GM23338 (cell line): ENCODE measurements around the gene BARD1. TPM values are rescaled to one million over a fixed set of nuclear protein-coding genes. Genes with fewer than 3 reads are reported as not detected.

Source experiments
- ATAC-seq: fragments of 200-7000 bp; cut with Tn5 transposase; 3 replicates; pipeline ENCODE4 v1.9.1; 2020
- DNase-seq: peaks from one replicate; pipeline ENCODE4 v3.0.0-alpha.2; 2015; ENCODE audit warnings: low spot score
- H2AFZ ChIP-seq: fragments of 200-600 bp; sonication (generic); 2 replicates; pipeline ENCODE4 v1.8.0; 2016; ENCODE audit warnings: antibody characterized with exemption, mild to moderate bottlenecking, moderate library complexity
- H3F3A ChIP-seq: fragments of 200-600 bp; sonication (generic); replicated peaks from 2 replicates; pipeline ENCODE4 v1.8.0; 2017; ENCODE audit warnings: antibody characterized with exemption, mixed run types, low read depth
- H3K27ac ChIP-seq: fragments of 200-600 bp; sonication (generic); 2 replicates; pipeline ENCODE4 v1.6.1; 2016; ENCODE audit warnings: low read depth
- H3K27me3 ChIP-seq: fragments of 200-600 bp; sonication (generic); 2 replicates; pipeline ENCODE4 v1.8.0; 2016; ENCODE audit warnings: mild to moderate bottlenecking, mixed run types, moderate library complexity; ENCODE audit not compliant: insufficient read depth
- H3K36me3 ChIP-seq: fragments of 200-600 bp; sonication (generic); 2 replicates; pipeline ENCODE4 v1.8.0; 2016; ENCODE audit warnings: mild to moderate bottlenecking; ENCODE audit not compliant: insufficient read depth
- H3K4me1 ChIP-seq: fragments of 200-600 bp; sonication (generic); 2 replicates; pipeline ENCODE4 v1.8.0; 2016; ENCODE audit warnings: mild to moderate bottlenecking, moderate library complexity; ENCODE audit not compliant: insufficient read depth
- H3K4me2 ChIP-seq: fragments of 200-600 bp; sonication (generic); 2 replicates; pipeline ENCODE4 v1.7.1; 2017; ENCODE audit warnings: mixed run types
- H3K4me3 ChIP-seq: fragments of 200-600 bp; sonication (generic); 2 replicates; pipeline ENCODE4 v1.6.1; 2016; ENCODE audit warnings: mixed run types
- H3K79me2 ChIP-seq: fragments of 200-600 bp; sonication (generic); replicated peaks from 2 replicates; pipeline ENCODE4 v1.8.0; 2017; ENCODE audit warnings: mild to moderate bottlenecking; ENCODE audit not compliant: insufficient read depth
- H3K9me2 ChIP-seq: fragments of 200-600 bp; sonication (generic); 2 replicates; pipeline ENCODE4 v1.8.0; 2017; ENCODE audit not compliant: insufficient read depth
- H4K20me1 ChIP-seq: fragments of 200-600 bp; sonication (generic); replicated peaks from 2 replicates; pipeline ENCODE4 v1.8.0; 2017; ENCODE audit warnings: mild to moderate bottlenecking; ENCODE audit not compliant: insufficient read depth
- H3K27ac Mint-ChIP-seq: 2 replicates; pipeline ENCODE4 v1.8.0; 2020; ENCODE audit warnings: inconsistent platforms, mild to moderate bottlenecking, moderate library complexity, mixed read lengths
- H3K27me3 Mint-ChIP-seq: 3 replicates; pipeline ENCODE4 v1.8.0; 2022; ENCODE audit warnings: low read depth, mild to moderate bottlenecking, moderate library complexity, mixed read lengths, inconsistent platforms; ENCODE audit not compliant: insufficient read depth, poor library complexity
- H3K36me3 Mint-ChIP-seq: 3 replicates; pipeline ENCODE4 v1.8.0; 2021; ENCODE audit warnings: low read depth, mild to moderate bottlenecking, inconsistent platforms, moderate library complexity, mixed read lengths
- H3K4me1 Mint-ChIP-seq: 3 replicates; pipeline ENCODE4 v1.8.0; 2020; ENCODE audit warnings: mild to moderate bottlenecking, inconsistent platforms, mixed read lengths
- H3K4me3 Mint-ChIP-seq: 3 replicates; pipeline ENCODE4 v1.8.0; 2021; ENCODE audit warnings: moderate library complexity, mild to moderate bottlenecking, inconsistent platforms, mixed read lengths
- H3K9me3 Mint-ChIP-seq: 3 replicates; pipeline ENCODE4 v1.8.0; 2020; ENCODE audit warnings: moderate library complexity, mild to moderate bottlenecking, inconsistent platforms, mixed read lengths
- CREB1 ChIP-seq: fragments of 250-450 bp; sonication (Bioruptor Pico); IDR thresholded peaks from 2 replicates; pipeline ENCODE4 v1.5.0; 2020; ENCODE audit warnings: low read depth, mild to moderate bottlenecking, moderate library complexity
- EZH2phosphoT487 ChIP-seq: fragments of 200-600 bp; sonication (generic); IDR thresholded peaks from one replicate; pipeline ENCODE4 v1.8.1; 2018; ENCODE audit warnings: antibody characterized with exemption; ENCODE audit not compliant: unreplicated experiment
- POLR2AphosphoS5 ChIP-seq: IDR thresholded peaks from 2 replicates; pipeline ENCODE4 v1.6.1; 2016; ENCODE audit warnings: antibody characterized with exemption, low read depth
- STAT1 ChIP-seq: IDR thresholded peaks from one replicate; pipeline ENCODE4 v1.6.1; 2016; ENCODE audit warnings: antibody characterized with exemption; ENCODE audit not compliant: unreplicated experiment
- ZNF114 ChIP-seq: fragments of 250-450 bp; sonication (Bioruptor Pico); IDR thresholded peaks from 2 replicates; pipeline ENCODE4 v1.5.0; 2020; ENCODE audit warnings: mild to moderate bottlenecking, moderate library complexity
- ZNF462 ChIP-seq: fragments of 250-450 bp; sonication (Bioruptor Pico); IDR thresholded peaks from 2 replicates; pipeline ENCODE4 v1.5.0; 2020; ENCODE audit warnings: mild to moderate bottlenecking, moderate library complexity
- polyA plus RNA-seq: library from polyadenylated mRNA; unstranded; fragments of >200 nt; fragmentation: Nextera tagmentation; extraction: Ambion mirVana; gene quantifications from 2 replicates; pipeline ENCODE4 v1.2.1, GENCODE V29; 2016
- total RNA-seq: library from RNA; depleted of rRNA; stranded (reverse); fragments of >200 nt; shearing (Covaris generic); gene quantifications from 2 replicates; pipeline ENCODE4 v1.2.3, GENCODE V29; 2014
- TF ChIP-seq, protein P1 (sequence below), 2 experiments: fragments of 200-600 bp in 1 of 2; sonication (generic) in 1 of 2; conservative IDR thresholded peaks; 2 replicates each; pipeline versions ENCODE4 v1.5.1 to v1.6.1; 2016 to 2017; ENCODE audit warnings: antibody characterized with exemption in 2 of 2, low read depth in 2 of 2, mild to moderate bottlenecking in 2 of 2, moderate library complexity in 1 of 2

Gene BARD1
- total and polyA plus RNA-seq, 2 experiments from 2014 or later, result 33.9 to 61.0 TPM

GRCh38 chr2:214715025-214715424, 94.5 kb downstream of the BARD1 start (continued):
- TF ChIP-seq ZNF462 (no peak), ZNF114 (CRISPR knock-in tag) (no peak)
- TF ChIP-seq, protein P1, sequence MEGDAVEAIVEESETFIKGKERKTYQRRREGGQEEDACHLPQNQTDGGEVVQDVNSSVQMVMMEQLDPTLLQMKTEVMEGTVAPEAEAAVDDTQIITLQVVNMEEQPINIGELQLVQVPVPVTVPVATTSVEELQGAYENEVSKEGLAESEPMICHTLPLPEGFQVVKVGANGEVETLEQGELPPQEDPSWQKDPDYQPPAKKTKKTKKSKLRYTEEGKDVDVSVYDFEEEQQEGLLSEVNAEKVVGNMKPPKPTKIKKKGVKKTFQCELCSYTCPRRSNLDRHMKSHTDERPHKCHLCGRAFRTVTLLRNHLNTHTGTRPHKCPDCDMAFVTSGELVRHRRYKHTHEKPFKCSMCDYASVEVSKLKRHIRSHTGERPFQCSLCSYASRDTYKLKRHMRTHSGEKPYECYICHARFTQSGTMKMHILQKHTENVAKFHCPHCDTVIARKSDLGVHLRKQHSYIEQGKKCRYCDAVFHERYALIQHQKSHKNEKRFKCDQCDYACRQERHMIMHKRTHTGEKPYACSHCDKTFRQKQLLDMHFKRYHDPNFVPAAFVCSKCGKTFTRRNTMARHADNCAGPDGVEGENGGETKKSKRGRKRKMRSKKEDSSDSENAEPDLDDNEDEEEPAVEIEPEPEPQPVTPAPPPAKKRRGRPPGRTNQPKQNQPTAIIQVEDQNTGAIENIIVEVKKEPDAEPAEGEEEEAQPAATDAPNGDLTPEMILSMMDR (conservative IDR thresholded peaks at IDR 0.05; ENCODE audit: low read depth in 2 of 2), result no peak

- H3K4me3 Mint-ChIP-seq, result no peak overlapping the region
- no peak for ATAC-seq
Measured at GRCh38 chr2:214713080-214713830, 96.2 kb downstream of the BARD1 start.

More at GRCh38 chr2:214713080-214713830, 96.2 kb downstream of the BARD1 start:
- H3K27me3 ChIP-seq, result no peaks in the 10 kb centered on the region
- H3K4me3 ChIP-seq, result no peak overlapping the region
- H3K4me1 Mint-ChIP-seq, result peaks cover 2% of the 10 kb centered on the region; the same call in 2 of the 3 replicates
- no peak overlapping the region for H3K4me2 ChIP-seq
- no peaks in the 10 kb centered on the region for H3F3A ChIP-seq
- H2AFZ ChIP-seq, result no peak overlapping the region
- no peaks in the 10 kb centered on the region for H3K79me2 ChIP-seq
- no peaks in the 10 kb centered on the region for H3K36me3 ChIP-seq
- no peaks in the 10 kb centered on the region for H3K9me2 ChIP-seq
- H3K27me3 Mint-ChIP-seq, result peaks cover 8% of the 10 kb centered on the region
- DNase-seq, result no peak
- H3K4me1 ChIP-seq, result no peaks in the 10 kb centered on the region
- H3K27ac ChIP-seq, result no peak overlapping the region
- TF ChIP-seq CREB1 (no peak), EZH2phosphoT487 (no peak), STAT1 (no peak), ZNF114 (CRISPR knock-in tag) (no peak), ZNF462 (no peak), POLR2AphosphoS5 (no peak)
- H3K9me3 Mint-ChIP-seq, result peaks cover 8% of the 10 kb centered on the region; the same call in 1 of the 3 replicates
- H3K27ac Mint-ChIP-seq, result no peak overlapping the region
- H3K36me3 Mint-ChIP-seq, result peaks cover 20% of the 10 kb centered on the region
- no peaks in the 10 kb centered on the region for H4K20me1 ChIP-seq
